ENCODE results near the gene BZW2. TPM values are rescaled to one million over a fixed set of nuclear protein-coding genes. Genes with fewer than 3 reads are reported as not detected.
A peak's percentile ranks its signal among the peaks of the same experiment; 100 is the strongest.

Gene BZW2
- total RNA-seq, 1 donor from 2014 or later = 84.9 TPM

DNA sequence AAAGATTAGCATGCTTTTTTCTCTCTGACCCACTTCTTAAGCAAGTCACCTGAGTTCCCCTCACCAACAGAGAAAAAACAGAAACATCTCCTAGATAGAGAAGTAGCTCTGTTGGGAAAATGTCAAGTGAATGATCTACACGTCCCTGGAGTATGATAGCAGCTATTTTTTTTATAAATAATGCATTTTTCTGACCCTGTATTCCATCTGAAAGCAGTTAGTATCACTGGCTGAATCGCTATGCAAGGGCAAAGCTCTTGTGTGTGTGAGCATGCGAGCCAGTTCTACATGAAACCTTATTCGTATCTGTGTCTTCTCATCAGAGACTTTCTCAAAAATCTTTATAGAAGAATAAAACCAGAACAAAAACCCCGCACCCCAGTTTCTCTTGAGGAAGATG lies 8.6 kb upstream of the BZW2 start:
- H3K27ac ChIP-seq (ENCODE audit: low read depth, low read length) = no peak overlapping the region
- H2AFZ ChIP-seq (ENCODE audit: low read depth, low read length) = no peak overlapping the region
- no peak overlapping the region for H3K4me2 ChIP-seq (ENCODE audit: low read length)
- Mint-ChIP-seq H3K27me3 (ENCODE audit: low read depth, unreplicated experiment) (no peaks in the 10 kb centered on the region), H3K36me3 (ENCODE audit: low read depth, unreplicated experiment) (no peaks in the 10 kb centered on the region), H3K4me1 (ENCODE audit: low read depth, unreplicated experiment) (no peaks in the 10 kb centered on the region), H3K9me3 (ENCODE audit: unreplicated experiment) (no peaks in the 10 kb centered on the region), H3K4me3 (ENCODE audit: unreplicated experiment) (no peak overlapping the region), H3K27ac (ENCODE audit: unreplicated experiment) (no peak overlapping the region)
- FAIRE-seq = no peak
- H3K79me2 ChIP-seq (ENCODE audit: insufficient read depth, low read length) = peaks cover 19% of the 10 kb centered on the region
- no peaks in the 10 kb centered on the region for H3K36me3 ChIP-seq (ENCODE audit: insufficient read depth, low read length)
- no peak for TF ChIP-seq EZH2 (IDR thresholded peaks at IDR 0.05; ENCODE audit: insufficient read depth, low read length)
- no peak for TF ChIP-seq CTCF (IDR thresholded peaks at IDR 0.05; ENCODE audit: insufficient read depth, low read depth, low read length)
- no peaks in the 10 kb centered on the region for H3K27me3 ChIP-seq (ENCODE audit: insufficient read depth, low read length)
- no peak overlapping the region for H3K4me3 ChIP-seq (ENCODE audit: insufficient read depth, low read depth, low read length)
- no peaks in the 10 kb centered on the region for H3K4me1 ChIP-seq (ENCODE audit: insufficient read depth, low read length)
- peaks cover 15% of the 10 kb centered on the region for H4K20me1 ChIP-seq (ENCODE audit: insufficient read depth, low read length)
- no peak overlapping the region for H3K9ac ChIP-seq (ENCODE audit: low read length)
- no peak for DNase-seq (ENCODE audit: low read depth)
- H3K9me3 ChIP-seq (ENCODE audit: insufficient read depth, low read depth, low read length) = no peaks in the 10 kb centered on the region

DNA sequence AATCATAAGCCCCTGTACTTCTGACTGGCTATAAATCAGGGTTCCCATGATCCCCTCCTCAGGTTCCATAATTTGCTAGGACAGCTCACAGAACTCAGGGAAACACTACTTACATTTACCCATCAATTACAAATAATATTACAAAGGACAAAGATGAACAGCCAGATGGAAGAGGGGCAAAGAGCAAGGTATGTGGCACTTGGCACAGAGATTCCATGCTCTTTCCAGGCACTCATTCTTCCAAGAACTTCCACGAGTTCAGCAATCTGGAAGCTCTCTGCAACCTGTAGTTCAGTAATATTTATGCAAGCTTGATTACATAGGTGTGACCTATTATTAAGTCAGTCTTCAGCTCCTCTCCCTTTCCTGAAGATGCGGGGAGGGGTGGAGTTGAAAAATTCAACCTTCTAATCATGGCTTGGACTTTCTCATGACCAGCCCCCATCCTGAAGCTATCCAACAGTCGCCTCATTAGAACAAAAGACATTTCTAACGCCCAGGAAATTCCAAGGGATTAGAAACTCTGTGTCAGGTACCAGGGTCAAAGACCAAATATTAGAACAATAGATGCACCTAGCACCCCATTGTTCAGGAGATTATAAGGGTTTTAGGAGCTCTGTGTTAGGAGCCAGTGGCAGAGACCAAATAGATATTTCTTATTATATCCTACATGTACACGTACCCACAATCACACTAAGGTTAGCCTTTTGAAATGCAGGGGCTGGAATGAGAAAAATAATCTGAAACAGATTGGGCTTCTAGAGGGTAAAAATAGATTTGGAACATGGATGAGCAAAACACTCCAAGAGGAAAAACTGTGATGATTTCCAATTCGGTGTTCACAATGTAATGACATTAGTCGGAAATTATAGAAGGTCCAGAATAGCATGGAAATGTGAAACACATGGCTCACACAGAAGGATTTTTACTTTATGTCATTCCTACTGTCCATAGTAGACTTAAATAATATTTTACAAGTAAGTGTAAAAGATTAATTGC lies 7.4 kb upstream of the BZW2 start:
- Histone ChIP-seq H3K36me3 (ENCODE audit: insufficient read depth, low read length) (no peaks in the 10 kb centered on the region), H3K27ac (ENCODE audit: low read depth, low read length) (no peak overlapping the region), H3K27me3 (ENCODE audit: insufficient read depth, low read length) (no peaks in the 10 kb centered on the region), H3K79me2 (ENCODE audit: insufficient read depth, low read length) (peaks cover 27% of the 10 kb centered on the region), H3K4me3 (ENCODE audit: insufficient read depth, low read depth, low read length) (no peak overlapping the region), H3K9ac (ENCODE audit: low read length) (no peak overlapping the region), H4K20me1 (ENCODE audit: insufficient read depth, low read length) (peaks cover 15% of the 10 kb centered on the region), H3K9me3 (ENCODE audit: insufficient read depth, low read depth, low read length) (no peaks in the 10 kb centered on the region), H2AFZ (ENCODE audit: low read depth, low read length) (no peak overlapping the region), H3K4me2 (ENCODE audit: low read length) (no peak overlapping the region), H3K4me1 (ENCODE audit: insufficient read depth, low read length) (no peaks in the 10 kb centered on the region)
- Mint-ChIP-seq H3K36me3 (ENCODE audit: low read depth, unreplicated experiment) (peaks cover 3% of the 10 kb centered on the region), H3K4me3 (ENCODE audit: unreplicated experiment) (no peak overlapping the region), H3K27ac (ENCODE audit: unreplicated experiment) (no peak overlapping the region), H3K4me1 (ENCODE audit: low read depth, unreplicated experiment) (peaks cover 7% of the 10 kb centered on the region), H3K27me3 (ENCODE audit: low read depth, unreplicated experiment) (no peaks in the 10 kb centered on the region), H3K9me3 (ENCODE audit: unreplicated experiment) (no peaks in the 10 kb centered on the region)
- DNase-seq (ENCODE audit: low read depth) = no peak
- no peak for FAIRE-seq
- no peak for TF ChIP-seq CTCF (IDR thresholded peaks at IDR 0.05; ENCODE audit: insufficient read depth, low read depth, low read length)
- TF ChIP-seq EZH2 (IDR thresholded peaks at IDR 0.05; ENCODE audit: insufficient read depth, low read length) = no peak

GRCh38 chr7:16644157-16644556 lies 1.8 kb upstream of the BZW2 start:
- DNase-seq (ENCODE audit: low read depth) (no peak), FAIRE-seq (no peak)
- Histone ChIP-seq H3K4me3 (ENCODE audit: insufficient read depth, low read depth, low read length) (peak overlapping the region; percentile 90), H3K27me3 (ENCODE audit: insufficient read depth, low read length) (no peaks in the 10 kb centered on the region), H3K27ac (ENCODE audit: low read depth, low read length) (peak overlapping the region; percentile 97), H3K4me1 (ENCODE audit: insufficient read depth, low read length) (peaks cover 26% of the 10 kb centered on the region), H3K79me2 (ENCODE audit: insufficient read depth, low read length) (peaks cover 72% of the 10 kb centered on the region), H3K36me3 (ENCODE audit: insufficient read depth, low read length) (no peaks in the 10 kb centered on the region), H3K9ac (ENCODE audit: low read length) (peak overlapping the region; percentile 90), H2AFZ (ENCODE audit: low read depth, low read length) (peak overlapping the region; percentile 93), H4K20me1 (ENCODE audit: insufficient read depth, low read length) (peaks cover 30% of the 10 kb centered on the region), H3K4me2 (ENCODE audit: low read length) (peak overlapping the region; percentile 95), H3K9me3 (ENCODE audit: insufficient read depth, low read depth, low read length) (no peaks in the 10 kb centered on the region)
- peaks cover 25% of the 10 kb centered on the region for H3K4me1 Mint-ChIP-seq (ENCODE audit: low read depth, unreplicated experiment)
- TF ChIP-seq EZH2 (IDR thresholded peaks at IDR 0.05; ENCODE audit: insufficient read depth, low read length) (no peak), CTCF (IDR thresholded peaks at IDR 0.05; ENCODE audit: insufficient read depth, low read depth, low read length) (no peak)
- H3K36me3 Mint-ChIP-seq (ENCODE audit: low read depth, unreplicated experiment) = peaks cover 3% of the 10 kb centered on the region
- peak overlapping the region; percentile 95 for H3K27ac Mint-ChIP-seq (ENCODE audit: unreplicated experiment)
- H3K27me3 Mint-ChIP-seq (ENCODE audit: low read depth, unreplicated experiment) = no peaks in the 10 kb centered on the region
- H3K4me3 Mint-ChIP-seq (ENCODE audit: unreplicated experiment) = peak overlapping the region; percentile 100
- H3K9me3 Mint-ChIP-seq (ENCODE audit: unreplicated experiment) = no peaks in the 10 kb centered on the region
